ENCODE measurements around the gene ENKD1.

The ENKD1 gene

DNA sequence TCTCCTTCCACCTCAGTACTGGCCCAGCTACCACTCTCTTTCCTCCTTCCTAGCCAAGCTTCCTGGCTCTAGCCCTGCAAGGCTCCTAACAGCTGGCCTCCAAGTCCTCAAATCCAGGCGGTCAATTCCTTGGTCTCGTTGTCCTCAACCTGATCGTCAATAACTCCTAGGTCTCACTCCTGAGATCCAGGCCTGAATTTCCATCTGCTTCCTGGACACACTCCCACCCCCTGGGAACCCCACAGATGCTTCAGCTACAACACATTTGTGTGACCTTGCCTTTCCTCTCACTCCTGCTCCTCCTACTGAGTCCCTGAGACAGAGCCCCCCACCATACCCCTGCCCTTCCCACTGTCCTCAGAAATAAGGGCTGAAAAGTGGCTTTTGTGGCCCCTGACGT lies 2.3 kb downstream of the ENKD1 start:
- no peak for DNase-seq (ENCODE audit: low read depth, low spot score)
- TF ChIP-seq, protein P1, sequence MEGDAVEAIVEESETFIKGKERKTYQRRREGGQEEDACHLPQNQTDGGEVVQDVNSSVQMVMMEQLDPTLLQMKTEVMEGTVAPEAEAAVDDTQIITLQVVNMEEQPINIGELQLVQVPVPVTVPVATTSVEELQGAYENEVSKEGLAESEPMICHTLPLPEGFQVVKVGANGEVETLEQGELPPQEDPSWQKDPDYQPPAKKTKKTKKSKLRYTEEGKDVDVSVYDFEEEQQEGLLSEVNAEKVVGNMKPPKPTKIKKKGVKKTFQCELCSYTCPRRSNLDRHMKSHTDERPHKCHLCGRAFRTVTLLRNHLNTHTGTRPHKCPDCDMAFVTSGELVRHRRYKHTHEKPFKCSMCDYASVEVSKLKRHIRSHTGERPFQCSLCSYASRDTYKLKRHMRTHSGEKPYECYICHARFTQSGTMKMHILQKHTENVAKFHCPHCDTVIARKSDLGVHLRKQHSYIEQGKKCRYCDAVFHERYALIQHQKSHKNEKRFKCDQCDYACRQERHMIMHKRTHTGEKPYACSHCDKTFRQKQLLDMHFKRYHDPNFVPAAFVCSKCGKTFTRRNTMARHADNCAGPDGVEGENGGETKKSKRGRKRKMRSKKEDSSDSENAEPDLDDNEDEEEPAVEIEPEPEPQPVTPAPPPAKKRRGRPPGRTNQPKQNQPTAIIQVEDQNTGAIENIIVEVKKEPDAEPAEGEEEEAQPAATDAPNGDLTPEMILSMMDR (IDR thresholded peaks at IDR 0.05; ENCODE audit: low read depth, low read length), result no peak
- in situ Hi-C loops (cut with HindIII; ENCODE audit: low sequenced_read_pairs), result no loop called here
- H3K4me3 ChIP-seq (ENCODE audit: low read depth, low read length), result no peak overlapping the region

DNA sequence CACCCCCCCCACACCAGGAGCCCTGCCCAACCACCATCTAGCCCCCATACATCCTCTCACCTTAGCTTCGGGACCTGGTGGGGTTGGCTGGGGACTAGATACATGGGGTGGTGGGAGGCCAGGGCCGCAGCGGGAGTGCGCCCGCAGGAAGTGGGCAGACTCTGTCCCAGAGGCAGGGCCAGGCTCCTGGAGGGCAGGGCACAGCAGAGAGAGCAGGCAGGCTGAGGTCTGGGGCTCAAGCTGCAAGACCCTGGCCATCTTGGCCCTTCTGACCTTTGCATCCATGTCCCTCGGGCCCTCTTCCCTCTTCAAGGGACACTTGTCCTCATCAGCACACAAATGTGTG lies 2.7 kb downstream of the ENKD1 start:
- no peak for DNase-seq (ENCODE audit: low read depth, low spot score)
- in situ Hi-C loops (cut with HindIII; ENCODE audit: low sequenced_read_pairs), result no loop called here
- no peak overlapping the region for H3K4me3 ChIP-seq (ENCODE audit: low read depth, low read length)
- TF ChIP-seq, protein P1 (IDR thresholded peaks at IDR 0.05; ENCODE audit: low read depth, low read length), result no peak

GRCh38 chr16:67663151-67663876 lies 3.2 kb downstream of the ENKD1 start:
- DNase-seq (ENCODE audit: low read depth, low spot score), result no peak
- in situ Hi-C loops (cut with HindIII; ENCODE audit: low sequenced_read_pairs), result no loop called here
- no peak overlapping the region for H3K4me3 ChIP-seq (ENCODE audit: low read depth, low read length)
- TF ChIP-seq, protein P1 (IDR thresholded peaks at IDR 0.05; ENCODE audit: low read depth, low read length), result peak; percentile 43

GRCh38 chr16:67662653-67663010 lies 3.9 kb downstream of the ENKD1 start:
- in situ Hi-C loops (cut with HindIII; ENCODE audit: low sequenced_read_pairs), result no loop called here
- no peak overlapping the region for H3K4me3 ChIP-seq (ENCODE audit: low read depth, low read length)
- TF ChIP-seq, protein P1 (IDR thresholded peaks at IDR 0.05; ENCODE audit: low read depth, low read length), result no peak
- DNase-seq (ENCODE audit: low read depth, low spot score), result no peak

DNA sequence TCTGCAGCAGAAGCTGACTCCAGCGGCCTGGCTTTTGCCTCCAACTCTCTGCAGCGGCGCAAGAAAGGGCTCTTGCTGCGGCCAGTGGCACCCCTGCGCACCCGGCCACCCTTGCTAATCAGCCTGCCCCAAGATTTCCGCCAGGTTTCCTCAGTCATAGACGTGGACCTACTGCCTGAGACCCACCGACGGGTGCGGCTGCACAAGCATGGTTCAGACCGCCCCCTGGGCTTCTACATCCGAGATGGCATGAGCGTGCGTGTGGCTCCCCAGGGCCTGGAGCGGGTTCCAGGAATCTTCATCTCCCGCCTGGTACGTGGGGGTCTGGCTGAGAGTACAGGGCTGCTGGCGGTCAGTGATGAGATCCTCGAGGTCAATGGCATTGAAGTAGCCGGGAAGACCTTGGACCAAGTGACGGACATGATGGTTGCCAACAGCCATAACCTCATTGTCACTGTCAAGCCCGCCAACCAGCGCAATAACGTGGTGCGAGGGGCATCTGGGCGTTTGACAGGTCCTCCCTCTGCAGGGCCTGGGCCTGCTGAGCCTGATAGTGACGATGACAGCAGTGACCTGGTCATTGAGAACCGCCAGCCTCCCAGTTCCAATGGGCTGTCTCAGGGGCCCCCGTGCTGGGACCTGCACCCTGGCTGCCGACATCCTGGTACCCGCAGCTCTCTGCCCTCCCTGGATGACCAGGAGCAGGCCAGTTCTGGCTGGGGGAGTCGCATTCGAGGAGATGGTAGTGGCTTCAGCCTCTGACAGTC lies 4.5 kb downstream of the ENKD1 start:
- no peak for DNase-seq (ENCODE audit: low read depth, low spot score)
- H3K4me3 ChIP-seq (ENCODE audit: low read depth, low read length), result no peak overlapping the region
- in situ Hi-C loops (cut with HindIII; ENCODE audit: low sequenced_read_pairs), result no loop called here

GRCh38 chr16:67661101-67661761 lies 5.3 kb downstream of the ENKD1 start:
- H3K4me3 ChIP-seq (ENCODE audit: low read depth, low read length), result peak overlapping the region; percentile 87
- in situ Hi-C loops (cut with HindIII; ENCODE audit: low sequenced_read_pairs), result no loop called here
- DNase-seq (ENCODE audit: low read depth, low spot score), result peak; percentile 51
- TF ChIP-seq, protein P1 (IDR thresholded peaks at IDR 0.05; ENCODE audit: low read depth, low read length), result no peak

More for the DNA sequence above, 4.5 kb downstream of the ENKD1 start:
- TF ChIP-seq, protein P1 (IDR thresholded peaks at IDR 0.05; ENCODE audit: low read depth, low read length), result no peak

Data from astrocyte of the spinal cord (primary cell).